HG02981 (cell line): Measurements from ENCODE around the gene ARHGEF16.

ENCODE experiments used
- ATAC-seq: cut with Tn5 transposase; IDR thresholded peaks from one replicate; pipeline ENCODE4 v1.9.1; 2021; ENCODE audit warnings: mild to moderate bottlenecking, moderate library complexity; ENCODE audit not compliant: unreplicated experiment

The ARHGEF16 gene

GRCh38 chr1:3455670-3456448 lies 1.4 kb downstream of the ARHGEF16 start:
- ATAC-seq: no peak

- no peak for ATAC-seq
Observed at GRCh38 chr1:3456449-3456963, 2.0 kb downstream of the ARHGEF16 start.

GRCh38 chr1:3456964-3457909 lies 2.8 kb downstream of the ARHGEF16 start:
- ATAC-seq: no peak

GRCh38 chr1:3457910-3458883 lies 3.7 kb downstream of the ARHGEF16 start:
- ATAC-seq: no peak

- no peak for ATAC-seq
Observed at GRCh38 chr1:3459051-3459908, 4.8 kb downstream of the ARHGEF16 start.

GRCh38 chr1:3459940-3460671 lies 5.6 kb downstream of the ARHGEF16 start:
- ATAC-seq: no peak

GRCh38 chr1:3460672-3461131 lies 6.2 kb downstream of the ARHGEF16 start:
- ATAC-seq: no peak

- no peak for ATAC-seq
Observed at GRCh38 chr1:3461238-3461933, 6.9 kb downstream of the ARHGEF16 start.

GRCh38 chr1:3461934-3462275 lies 7.4 kb downstream of the ARHGEF16 start:
- no peak for ATAC-seq

GRCh38 chr1:3462356-3463012 lies 8.0 kb downstream of the ARHGEF16 start:
- no peak for ATAC-seq

GRCh38 chr1:3463013-3463385 lies 8.5 kb downstream of the ARHGEF16 start:
- no peak for ATAC-seq

GRCh38 chr1:3463408-3463863 lies 9.0 kb downstream of the ARHGEF16 start:
- no peak for ATAC-seq

- no peak for ATAC-seq
Observed at GRCh38 chr1:3463891-3464648, 9.6 kb downstream of the ARHGEF16 start.

- ATAC-seq: no peak
Observed at GRCh38 chr1:3464649-3465025, 10.2 kb downstream of the ARHGEF16 start.

GRCh38 chr1:3465091-3465934 lies 10.8 kb downstream of the ARHGEF16 start:
- no peak for ATAC-seq

- ATAC-seq: no peak
Observed at GRCh38 chr1:3465935-3466321, 11.5 kb downstream of the ARHGEF16 start.
